ENCODE measurements around the gene CISH. TPM values are rescaled to one million over a fixed set of nuclear protein-coding genes. Genes with fewer than 3 reads are reported as not detected.

Gene CISH
- total and polyA plus RNA-seq, 9 of the 15 experiments (the other 6 are each of a cell fraction or from before 2014, with no cell fraction given) = 1.7 to 47.7 (median 18.3) TPM

DNA sequence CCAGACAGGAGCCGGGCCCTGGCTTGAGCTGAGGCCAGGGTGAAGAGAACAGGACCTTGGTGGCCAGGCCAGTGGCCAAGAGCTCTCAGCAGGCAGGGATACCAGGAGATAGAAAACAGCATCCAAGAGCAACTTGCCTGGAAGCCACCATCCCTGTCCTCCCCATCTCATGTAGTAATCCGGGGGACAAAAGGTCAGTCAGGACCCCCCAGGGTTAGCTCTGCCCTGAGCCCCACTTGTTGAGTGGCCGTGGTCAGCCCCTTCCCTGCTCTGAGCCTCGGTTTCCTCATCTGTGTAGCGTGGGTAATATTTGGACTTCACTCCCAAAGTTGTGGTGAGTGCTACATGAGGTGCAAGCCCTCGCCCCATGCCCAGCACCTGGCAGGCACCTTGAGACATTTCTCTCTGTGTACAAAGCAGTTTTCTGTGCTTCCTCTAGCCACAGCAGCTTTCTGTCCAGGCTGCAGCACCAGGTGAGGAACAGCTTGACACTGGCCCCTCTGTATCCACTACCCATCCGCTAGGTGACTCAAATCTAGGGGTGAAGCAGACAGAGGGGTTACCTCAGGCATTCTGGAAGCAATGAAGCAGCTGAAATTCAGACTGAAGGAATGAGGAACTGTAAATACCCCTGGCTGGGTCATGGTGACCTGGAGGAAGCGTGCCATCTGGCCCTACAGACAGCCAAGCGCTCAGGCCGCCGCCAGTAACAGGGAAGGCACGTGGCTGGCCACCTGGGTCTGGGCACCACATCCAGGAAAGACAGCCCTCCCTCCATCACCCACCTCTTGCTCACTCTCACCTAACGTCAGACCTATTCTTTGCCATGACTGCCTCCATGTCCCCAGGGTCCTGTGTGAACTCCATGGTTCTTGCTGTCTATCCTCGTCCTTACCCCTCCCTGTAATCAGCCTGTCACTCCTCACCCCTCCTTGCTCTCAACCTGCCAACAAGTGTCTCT, 6.7 kb downstream of the CISH start (continued):
- peak; percentile 30; the same call in 1 of the 2 replicates for TF ChIP-seq MYNN (IDR thresholded peaks at IDR 0.05)
- no peak for TF ChIP-seq MYNN (CRISPR knock-in tag; IDR thresholded peaks at IDR 0.05)
- TF ChIP-seq ZNF586 (CRISPR knock-in tag; conservative IDR thresholded peaks at IDR 0.05) = 0 out of 2 replicates have a peak, but pooled peaks have one; percentile 44
- TF ChIP-seq STAT5B (CRISPR knock-in tag; IDR thresholded peaks at IDR 0.05) = no peak
- TF ChIP-seq KLF10 (CRISPR knock-in tag; IDR thresholded peaks at IDR 0.05) = peak; percentile 70; the same call in 1 of the 2 replicates
- TF ChIP-seq, protein P1, sequence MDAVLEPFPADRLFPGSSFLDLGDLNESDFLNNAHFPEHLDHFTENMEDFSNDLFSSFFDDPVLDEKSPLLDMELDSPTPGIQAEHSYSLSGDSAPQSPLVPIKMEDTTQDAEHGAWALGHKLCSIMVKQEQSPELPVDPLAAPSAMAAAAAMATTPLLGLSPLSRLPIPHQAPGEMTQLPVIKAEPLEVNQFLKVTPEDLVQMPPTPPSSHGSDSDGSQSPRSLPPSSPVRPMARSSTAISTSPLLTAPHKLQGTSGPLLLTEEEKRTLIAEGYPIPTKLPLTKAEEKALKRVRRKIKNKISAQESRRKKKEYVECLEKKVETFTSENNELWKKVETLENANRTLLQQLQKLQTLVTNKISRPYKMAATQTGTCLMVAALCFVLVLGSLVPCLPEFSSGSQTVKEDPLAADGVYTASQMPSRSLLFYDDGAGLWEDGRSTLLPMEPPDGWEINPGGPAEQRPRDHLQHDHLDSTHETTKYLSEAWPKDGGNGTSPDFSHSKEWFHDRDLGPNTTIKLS (IDR thresholded peaks at IDR 0.05; ENCODE audit: borderline replicate concordance, low read depth) = no peak
- TF ChIP-seq, protein P2, sequence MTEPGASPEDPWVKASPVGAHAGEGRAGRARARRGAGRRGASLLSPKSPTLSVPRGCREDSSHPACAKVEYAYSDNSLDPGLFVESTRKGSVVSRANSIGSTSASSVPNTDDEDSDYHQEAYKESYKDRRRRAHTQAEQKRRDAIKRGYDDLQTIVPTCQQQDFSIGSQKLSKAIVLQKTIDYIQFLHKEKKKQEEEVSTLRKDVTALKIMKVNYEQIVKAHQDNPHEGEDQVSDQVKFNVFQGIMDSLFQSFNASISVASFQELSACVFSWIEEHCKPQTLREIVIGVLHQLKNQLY (CRISPR knock-in tag; conservative IDR thresholded peaks at IDR 0.05) = 0 out of 4 replicates have a peak, but pooled peaks of 1 of the 2 experiments have one; percentile 16
- TF ChIP-seq, protein P3, sequence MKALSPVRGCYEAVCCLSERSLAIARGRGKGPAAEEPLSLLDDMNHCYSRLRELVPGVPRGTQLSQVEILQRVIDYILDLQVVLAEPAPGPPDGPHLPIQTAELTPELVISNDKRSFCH (CRISPR knock-in tag; IDR thresholded peaks at IDR 0.05) = no peak
- TF ChIP-seq, protein P3 (tag; IDR thresholded peaks at IDR 0.05) = peak; percentile 75
- TF ChIP-seq STAG1 (CRISPR knock-in tag; IDR thresholded peaks at IDR 0.05; ENCODE audit: borderline replicate concordance) = no peak
- no peak for TF ChIP-seq PHF8 (IDR thresholded peaks at IDR 0.05; ENCODE audit: borderline replicate concordance, low read length)
- TF ChIP-seq, protein P4, sequence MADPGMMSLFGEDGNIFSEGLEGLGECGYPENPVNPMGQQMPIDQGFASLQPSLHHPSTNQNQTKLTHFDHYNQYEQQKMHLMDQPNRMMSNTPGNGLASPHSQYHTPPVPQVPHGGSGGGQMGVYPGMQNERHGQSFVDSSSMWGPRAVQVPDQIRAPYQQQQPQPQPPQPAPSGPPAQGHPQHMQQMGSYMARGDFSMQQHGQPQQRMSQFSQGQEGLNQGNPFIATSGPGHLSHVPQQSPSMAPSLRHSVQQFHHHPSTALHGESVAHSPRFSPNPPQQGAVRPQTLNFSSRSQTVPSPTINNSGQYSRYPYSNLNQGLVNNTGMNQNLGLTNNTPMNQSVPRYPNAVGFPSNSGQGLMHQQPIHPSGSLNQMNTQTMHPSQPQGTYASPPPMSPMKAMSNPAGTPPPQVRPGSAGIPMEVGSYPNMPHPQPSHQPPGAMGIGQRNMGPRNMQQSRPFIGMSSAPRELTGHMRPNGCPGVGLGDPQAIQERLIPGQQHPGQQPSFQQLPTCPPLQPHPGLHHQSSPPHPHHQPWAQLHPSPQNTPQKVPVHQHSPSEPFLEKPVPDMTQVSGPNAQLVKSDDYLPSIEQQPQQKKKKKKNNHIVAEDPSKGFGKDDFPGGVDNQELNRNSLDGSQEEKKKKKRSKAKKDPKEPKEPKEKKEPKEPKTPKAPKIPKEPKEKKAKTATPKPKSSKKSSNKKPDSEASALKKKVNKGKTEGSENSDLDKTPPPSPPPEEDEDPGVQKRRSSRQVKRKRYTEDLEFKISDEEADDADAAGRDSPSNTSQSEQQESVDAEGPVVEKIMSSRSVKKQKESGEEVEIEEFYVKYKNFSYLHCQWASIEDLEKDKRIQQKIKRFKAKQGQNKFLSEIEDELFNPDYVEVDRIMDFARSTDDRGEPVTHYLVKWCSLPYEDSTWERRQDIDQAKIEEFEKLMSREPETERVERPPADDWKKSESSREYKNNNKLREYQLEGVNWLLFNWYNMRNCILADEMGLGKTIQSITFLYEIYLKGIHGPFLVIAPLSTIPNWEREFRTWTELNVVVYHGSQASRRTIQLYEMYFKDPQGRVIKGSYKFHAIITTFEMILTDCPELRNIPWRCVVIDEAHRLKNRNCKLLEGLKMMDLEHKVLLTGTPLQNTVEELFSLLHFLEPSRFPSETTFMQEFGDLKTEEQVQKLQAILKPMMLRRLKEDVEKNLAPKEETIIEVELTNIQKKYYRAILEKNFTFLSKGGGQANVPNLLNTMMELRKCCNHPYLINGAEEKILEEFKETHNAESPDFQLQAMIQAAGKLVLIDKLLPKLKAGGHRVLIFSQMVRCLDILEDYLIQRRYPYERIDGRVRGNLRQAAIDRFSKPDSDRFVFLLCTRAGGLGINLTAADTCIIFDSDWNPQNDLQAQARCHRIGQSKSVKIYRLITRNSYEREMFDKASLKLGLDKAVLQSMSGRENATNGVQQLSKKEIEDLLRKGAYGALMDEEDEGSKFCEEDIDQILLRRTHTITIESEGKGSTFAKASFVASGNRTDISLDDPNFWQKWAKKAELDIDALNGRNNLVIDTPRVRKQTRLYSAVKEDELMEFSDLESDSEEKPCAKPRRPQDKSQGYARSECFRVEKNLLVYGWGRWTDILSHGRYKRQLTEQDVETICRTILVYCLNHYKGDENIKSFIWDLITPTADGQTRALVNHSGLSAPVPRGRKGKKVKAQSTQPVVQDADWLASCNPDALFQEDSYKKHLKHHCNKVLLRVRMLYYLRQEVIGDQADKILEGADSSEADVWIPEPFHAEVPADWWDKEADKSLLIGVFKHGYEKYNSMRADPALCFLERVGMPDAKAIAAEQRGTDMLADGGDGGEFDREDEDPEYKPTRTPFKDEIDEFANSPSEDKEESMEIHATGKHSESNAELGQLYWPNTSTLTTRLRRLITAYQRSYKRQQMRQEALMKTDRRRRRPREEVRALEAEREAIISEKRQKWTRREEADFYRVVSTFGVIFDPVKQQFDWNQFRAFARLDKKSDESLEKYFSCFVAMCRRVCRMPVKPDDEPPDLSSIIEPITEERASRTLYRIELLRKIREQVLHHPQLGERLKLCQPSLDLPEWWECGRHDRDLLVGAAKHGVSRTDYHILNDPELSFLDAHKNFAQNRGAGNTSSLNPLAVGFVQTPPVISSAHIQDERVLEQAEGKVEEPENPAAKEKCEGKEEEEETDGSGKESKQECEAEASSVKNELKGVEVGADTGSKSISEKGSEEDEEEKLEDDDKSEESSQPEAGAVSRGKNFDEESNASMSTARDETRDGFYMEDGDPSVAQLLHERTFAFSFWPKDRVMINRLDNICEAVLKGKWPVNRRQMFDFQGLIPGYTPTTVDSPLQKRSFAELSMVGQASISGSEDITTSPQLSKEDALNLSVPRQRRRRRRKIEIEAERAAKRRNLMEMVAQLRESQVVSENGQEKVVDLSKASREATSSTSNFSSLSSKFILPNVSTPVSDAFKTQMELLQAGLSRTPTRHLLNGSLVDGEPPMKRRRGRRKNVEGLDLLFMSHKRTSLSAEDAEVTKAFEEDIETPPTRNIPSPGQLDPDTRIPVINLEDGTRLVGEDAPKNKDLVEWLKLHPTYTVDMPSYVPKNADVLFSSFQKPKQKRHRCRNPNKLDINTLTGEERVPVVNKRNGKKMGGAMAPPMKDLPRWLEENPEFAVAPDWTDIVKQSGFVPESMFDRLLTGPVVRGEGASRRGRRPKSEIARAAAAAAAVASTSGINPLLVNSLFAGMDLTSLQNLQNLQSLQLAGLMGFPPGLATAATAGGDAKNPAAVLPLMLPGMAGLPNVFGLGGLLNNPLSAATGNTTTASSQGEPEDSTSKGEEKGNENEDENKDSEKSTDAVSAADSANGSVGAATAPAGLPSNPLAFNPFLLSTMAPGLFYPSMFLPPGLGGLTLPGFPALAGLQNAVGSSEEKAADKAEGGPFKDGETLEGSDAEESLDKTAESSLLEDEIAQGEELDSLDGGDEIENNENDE (IDR thresholded peaks at IDR 0.05; ENCODE audit: low read depth, low read length) = no peak

Measured in K562 (cell line).